Activated naive CD8-positive, alpha-beta T cell (primary cell): ENCODE results near the gene HES1.

ENCODE experiments used
- H3K27ac Mint-ChIP-seq: one replicate; pipeline ENCODE4 v1.8.0; 2021; ENCODE audit warnings: mixed read lengths
- H3K27me3 Mint-ChIP-seq: one replicate; pipeline ENCODE4 v1.8.0; 2021; ENCODE audit warnings: mixed read lengths
- H3K36me3 Mint-ChIP-seq: one replicate; pipeline ENCODE4 v1.8.0; 2021; ENCODE audit warnings: mixed read lengths
- H3K4me1 Mint-ChIP-seq: one replicate; pipeline ENCODE4 v1.8.0; 2021; ENCODE audit warnings: low read depth, mixed read lengths
- H3K4me3 Mint-ChIP-seq: one replicate; pipeline ENCODE4 v1.8.0; 2021; ENCODE audit warnings: mild to moderate bottlenecking, mixed read lengths
- H3K9me3 Mint-ChIP-seq: one replicate; pipeline ENCODE4 v1.8.0; 2021; ENCODE audit warnings: low read depth, mixed read lengths

Gene HES1

DNA sequence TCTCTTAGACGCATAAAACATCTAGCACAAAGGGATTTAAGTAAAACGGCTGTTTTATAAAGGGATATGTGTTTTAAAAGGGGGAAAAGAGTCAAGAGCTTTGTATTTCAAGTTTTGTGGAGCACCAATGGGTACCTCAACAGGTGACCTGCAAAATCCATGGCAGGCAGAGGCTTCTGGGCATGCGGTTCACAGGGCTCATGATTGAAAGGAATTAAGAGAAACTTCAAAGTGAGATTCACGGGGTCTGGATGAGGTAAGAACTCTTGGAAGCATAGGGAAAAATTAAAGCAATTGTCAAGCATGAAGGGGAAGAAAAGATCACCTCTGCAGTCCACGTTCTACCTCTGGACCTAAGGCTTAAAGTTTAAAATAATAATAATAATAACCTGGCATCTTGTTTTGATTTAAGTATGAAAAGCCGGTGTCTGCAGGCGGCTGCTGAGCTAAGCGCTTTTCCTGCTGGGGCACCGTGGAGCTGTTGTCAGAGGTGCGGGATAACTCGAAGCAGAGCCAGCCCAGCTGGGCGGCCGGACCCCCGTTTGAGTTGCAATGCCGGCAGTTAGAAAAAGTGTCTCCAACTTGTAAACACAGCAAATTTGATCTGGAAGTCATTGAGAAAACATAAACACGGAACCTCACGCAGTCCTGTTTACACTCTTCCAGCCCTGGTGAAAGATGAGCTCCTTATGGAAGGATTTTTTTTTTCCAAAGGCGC is 40.5 kb downstream of the HES1 start:
- Mint-ChIP-seq H3K36me3 (no peaks in the 10 kb centered on the region), H3K4me1 (no peaks in the 10 kb centered on the region), H3K27me3 (peaks cover 2% of the 10 kb centered on the region), H3K27ac (no peak overlapping the region), H3K4me3 (no peak overlapping the region), H3K9me3 (no peaks in the 10 kb centered on the region)

GRCh38 chr3:194177141-194177540 is 41.2 kb downstream of the HES1 start:
- Mint-ChIP-seq H3K4me3 (no peak overlapping the region), H3K36me3 (no peaks in the 10 kb centered on the region), H3K4me1 (no peaks in the 10 kb centered on the region)

DNA sequence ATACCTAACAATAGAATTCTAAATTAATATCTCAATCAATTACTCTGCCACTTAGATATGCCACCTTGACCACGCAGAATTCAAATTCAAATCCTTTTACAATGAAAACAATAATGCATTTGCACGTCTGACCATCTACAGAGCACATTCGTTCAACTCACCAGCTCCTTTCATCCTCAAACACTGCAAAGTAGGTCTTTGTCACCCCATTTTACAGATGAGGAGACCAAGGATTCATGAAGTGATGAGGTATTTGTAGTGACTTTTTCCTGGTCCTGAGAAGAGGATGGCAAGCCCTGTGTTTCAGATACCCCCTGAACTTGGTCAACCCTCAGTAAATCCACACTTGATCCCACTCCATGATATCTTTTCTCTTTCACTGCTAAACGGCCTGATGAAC is 42.2 kb downstream of the HES1 start:
- Mint-ChIP-seq H3K36me3 (no peaks in the 10 kb centered on the region), H3K9me3 (no peaks in the 10 kb centered on the region), H3K27ac (no peak overlapping the region), H3K4me1 (no peaks in the 10 kb centered on the region), H3K4me3 (no peak overlapping the region), H3K27me3 (peaks cover 2% of the 10 kb centered on the region)

More at GRCh38 chr3:194177141-194177540, 41.2 kb downstream of the HES1 start:
- Mint-ChIP-seq H3K27ac (no peak overlapping the region), H3K9me3 (no peaks in the 10 kb centered on the region), H3K27me3 (peaks cover 2% of the 10 kb centered on the region)

GRCh38 chr3:194178669-194179068 is 42.7 kb downstream of the HES1 start:
- Mint-ChIP-seq H3K27ac (no peak overlapping the region), H3K27me3 (peaks cover 2% of the 10 kb centered on the region), H3K4me1 (no peaks in the 10 kb centered on the region), H3K9me3 (no peaks in the 10 kb centered on the region), H3K36me3 (no peaks in the 10 kb centered on the region), H3K4me3 (no peak overlapping the region)

- Mint-ChIP-seq H3K27ac (no peak overlapping the region), H3K4me1 (no peaks in the 10 kb centered on the region), H3K27me3 (no peaks in the 10 kb centered on the region), H3K36me3 (no peaks in the 10 kb centered on the region), H3K9me3 (no peaks in the 10 kb centered on the region), H3K4me3 (no peak overlapping the region)
Observed at GRCh38 chr3:194180570-194180969, 44.6 kb downstream of the HES1 start.

DNA sequence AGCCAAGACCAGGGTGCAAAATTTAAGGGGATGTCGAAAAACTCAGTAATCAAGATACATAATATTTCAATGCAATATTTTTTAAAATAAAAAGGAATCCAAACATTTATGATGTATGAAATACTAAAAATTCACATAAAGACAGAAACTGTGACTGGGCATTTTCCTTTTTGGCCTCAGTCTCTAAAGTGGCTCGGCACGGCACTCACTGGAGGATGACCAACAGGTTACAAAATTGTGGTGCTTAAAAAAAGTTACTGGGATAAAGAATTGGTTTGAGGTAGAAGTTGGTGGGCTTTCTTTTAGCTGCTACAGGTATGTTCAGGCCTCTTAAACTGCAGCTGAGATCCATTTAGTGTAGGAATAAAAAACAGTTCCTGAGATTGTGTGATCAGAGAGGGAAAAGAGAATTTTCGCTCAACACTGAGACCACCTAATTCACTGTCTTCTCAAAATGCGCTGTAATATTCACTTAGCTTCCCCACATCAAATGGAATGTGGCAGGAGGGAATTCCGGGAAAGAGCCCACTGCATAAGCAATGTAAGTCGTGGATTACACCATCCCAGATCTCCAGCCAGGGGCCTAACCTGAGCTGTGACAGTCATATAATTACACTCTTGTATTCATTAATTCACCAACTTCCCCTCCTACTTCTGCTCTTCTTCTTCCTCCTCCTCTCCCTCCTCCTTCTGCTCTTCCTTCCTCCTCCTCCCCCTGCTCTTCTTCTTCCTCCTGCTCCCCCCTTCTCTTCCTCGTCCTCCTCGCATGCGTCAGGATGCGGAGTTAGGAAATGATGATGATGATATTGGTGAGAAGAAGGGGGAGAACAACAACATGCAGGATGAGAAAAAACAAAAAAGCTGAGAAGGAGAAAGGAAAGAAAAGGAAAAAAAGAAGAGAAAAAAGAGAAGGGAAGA is 45.9 kb downstream of the HES1 start:
- no peak overlapping the region for H3K4me3 Mint-ChIP-seq
- no peak overlapping the region for H3K27ac Mint-ChIP-seq
- H3K27me3 Mint-ChIP-seq = no peaks in the 10 kb centered on the region
- no peaks in the 10 kb centered on the region for H3K36me3 Mint-ChIP-seq
- H3K4me1 Mint-ChIP-seq = no peaks in the 10 kb centered on the region
- H3K9me3 Mint-ChIP-seq = no peaks in the 10 kb centered on the region

- no peaks in the 10 kb centered on the region for H3K4me1 Mint-ChIP-seq
- no peak overlapping the region for H3K27ac Mint-ChIP-seq
- no peaks in the 10 kb centered on the region for H3K27me3 Mint-ChIP-seq
- no peaks in the 10 kb centered on the region for H3K9me3 Mint-ChIP-seq
- no peaks in the 10 kb centered on the region for H3K36me3 Mint-ChIP-seq
- no peak overlapping the region for H3K4me3 Mint-ChIP-seq
Observed at GRCh38 chr3:194183271-194183670, 47.3 kb downstream of the HES1 start.

GRCh38 chr3:194184265-194184751 is 48.4 kb downstream of the HES1 start:
- Mint-ChIP-seq H3K27ac (no peak overlapping the region), H3K4me1 (no peaks in the 10 kb centered on the region), H3K9me3 (no peaks in the 10 kb centered on the region), H3K4me3 (no peak overlapping the region), H3K36me3 (no peaks in the 10 kb centered on the region), H3K27me3 (no peaks in the 10 kb centered on the region)

DNA sequence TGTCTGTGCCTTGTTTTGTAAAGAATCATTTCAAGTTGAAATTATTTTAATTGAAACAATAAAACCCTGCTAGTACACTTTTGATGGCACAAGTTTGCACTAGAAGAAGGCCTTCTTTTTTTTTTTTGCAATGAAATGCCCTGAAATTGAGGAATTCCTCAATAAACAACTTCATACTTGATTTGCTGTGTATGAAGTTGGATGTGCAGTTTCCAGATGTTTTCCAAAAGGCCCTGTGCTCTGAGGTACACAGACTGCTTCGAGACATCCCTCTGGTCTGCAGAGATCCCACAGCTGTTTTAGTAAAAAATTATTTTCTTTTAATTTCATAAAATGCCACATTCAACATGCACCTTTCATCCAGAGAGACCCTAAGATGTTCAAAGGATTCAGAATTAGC is 48.9 kb downstream of the HES1 start:
- Mint-ChIP-seq H3K27me3 (no peaks in the 10 kb centered on the region), H3K36me3 (no peaks in the 10 kb centered on the region), H3K9me3 (no peaks in the 10 kb centered on the region), H3K4me1 (no peaks in the 10 kb centered on the region), H3K4me3 (no peak overlapping the region), H3K27ac (no peak overlapping the region)

DNA sequence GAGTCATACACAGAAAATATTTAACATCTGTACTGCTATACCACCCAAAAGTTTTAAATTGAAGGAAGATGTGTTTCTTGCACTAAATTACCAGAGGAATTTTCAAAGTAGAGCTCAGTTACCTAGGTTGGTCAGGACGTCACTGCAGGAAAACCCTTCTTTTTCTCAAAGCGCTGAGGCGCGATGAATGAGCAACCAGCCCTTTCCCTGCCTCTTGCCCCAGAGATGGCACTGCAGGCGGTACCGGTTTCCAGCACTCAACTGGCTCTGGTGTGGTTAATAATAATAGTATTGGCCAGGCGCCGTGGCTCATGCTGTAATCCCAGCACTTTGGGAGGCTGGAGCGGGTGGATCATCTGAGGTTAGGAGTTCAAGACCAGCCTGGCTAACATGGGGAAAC is 49.3 kb downstream of the HES1 start:
- Mint-ChIP-seq H3K9me3 (no peaks in the 10 kb centered on the region), H3K4me3 (no peak overlapping the region), H3K27ac (no peak overlapping the region), H3K27me3 (no peaks in the 10 kb centered on the region), H3K4me1 (no peaks in the 10 kb centered on the region), H3K36me3 (no peaks in the 10 kb centered on the region)

- no peaks in the 10 kb centered on the region for H3K36me3 Mint-ChIP-seq
- no peaks in the 10 kb centered on the region for H3K27me3 Mint-ChIP-seq
- H3K4me3 Mint-ChIP-seq = no peak overlapping the region
- no peaks in the 10 kb centered on the region for H3K9me3 Mint-ChIP-seq
- no peaks in the 10 kb centered on the region for H3K4me1 Mint-ChIP-seq
- no peak overlapping the region for H3K27ac Mint-ChIP-seq
Observed at GRCh38 chr3:194187233-194187944, 51.4 kb downstream of the HES1 start.
